Mesendoderm (in vitro differentiated cells): ENCODE data around the gene HORMAD2.

Experiments used
- DNase-seq: peaks from one replicate; pipeline ENCODE4 v3.0.0; 2013
- H2AK5ac ChIP-seq: 2 replicates; pipeline ENCODE4 v1.6.1; 2013; ENCODE audit warnings: low read length, inconsistent platforms
- H2BK120ac ChIP-seq: 2 replicates; pipeline ENCODE4 v1.6.1; 2013; ENCODE audit warnings: low read depth, mild to moderate bottlenecking, low read length, moderate library complexity, mixed read lengths
- H2BK15ac ChIP-seq: replicated peaks from 2 replicates; pipeline ENCODE4 v1.6.1; 2013; ENCODE audit warnings: low read depth, mild to moderate bottlenecking, moderate library complexity
- H2BK5ac ChIP-seq: 2 replicates; pipeline ENCODE4 v1.6.1; 2013; ENCODE audit warnings: low read length, inconsistent platforms
- H3K18ac ChIP-seq: 2 replicates; pipeline ENCODE4 v1.6.1; 2013; ENCODE audit warnings: mild to moderate bottlenecking, low read length, mixed read lengths
- H3K23ac ChIP-seq: one replicate; pipeline ENCODE4 v1.6.1; 2013; ENCODE audit warnings: low read length
- H3K27ac ChIP-seq: 2 replicates; pipeline ENCODE4 v1.5.1; 2013; ENCODE audit warnings: low read depth, mild to moderate bottlenecking, inconsistent platforms, low read length, moderate library complexity
- H3K27me3 ChIP-seq: 2 replicates; pipeline ENCODE4 v1.6.1; 2013; ENCODE audit warnings: low read length, control low read depth, mild to moderate bottlenecking, inconsistent platforms; ENCODE audit not compliant: insufficient read depth, poor library complexity
- H3K36me3 ChIP-seq: 2 replicates; pipeline ENCODE4 v1.6.1; 2013; ENCODE audit warnings: low read length, inconsistent platforms; ENCODE audit not compliant: control insufficient read depth, insufficient read depth
- H3K4ac ChIP-seq: one replicate; pipeline ENCODE4 v1.6.1; 2013; ENCODE audit warnings: low read depth, mild to moderate bottlenecking, low read length, moderate library complexity
- H3K4me1 ChIP-seq: 2 replicates; pipeline ENCODE4 v1.6.1; 2013; ENCODE audit warnings: low read depth, low read length, inconsistent platforms; ENCODE audit not compliant: control insufficient read depth
- H3K4me2 ChIP-seq: 2 replicates; pipeline ENCODE4 v1.6.1; 2013; ENCODE audit warnings: low read length
- H3K4me3 ChIP-seq: 2 replicates; pipeline ENCODE4 v1.5.1; 2013; ENCODE audit warnings: mild to moderate bottlenecking, low read length
- H3K56ac ChIP-seq: one replicate; pipeline ENCODE4 v1.6.1; 2013; ENCODE audit warnings: low read length
- H3K79me1 ChIP-seq: 2 replicates; pipeline ENCODE4 v1.6.1; 2013; ENCODE audit warnings: low read length, inconsistent platforms
- H3K79me2 ChIP-seq: 2 replicates; pipeline ENCODE4 v1.6.1; 2013; ENCODE audit warnings: mild to moderate bottlenecking, low read length; ENCODE audit not compliant: control insufficient read depth, insufficient read depth
- H3K9ac ChIP-seq: 2 replicates; pipeline ENCODE4 v1.6.1; 2013; ENCODE audit warnings: low read length, inconsistent platforms
- H4K5ac ChIP-seq: one replicate; pipeline ENCODE4 v1.6.1; 2013; ENCODE audit warnings: low read length
- H4K8ac ChIP-seq: one replicate; pipeline ENCODE4 v1.6.1; 2013; ENCODE audit warnings: low read depth, mild to moderate bottlenecking, control low read depth, low read length, moderate library complexity
- WGBS: extraction: QIAGEN DNeasy Blood & Tissue Kit; methylation state at CpG from one replicate; pipeline ENCODE4 v1.1.7; 2013; ENCODE audit warnings: low lambda C conversion rate, missing lambda C conversion rate; ENCODE audit not compliant: insufficient coverage; ENCODE audit errors: extremely low coverage; 5-methylcytosine and 5-hydroxymethylcytosine counted together

HORMAD2 gene

DNA sequence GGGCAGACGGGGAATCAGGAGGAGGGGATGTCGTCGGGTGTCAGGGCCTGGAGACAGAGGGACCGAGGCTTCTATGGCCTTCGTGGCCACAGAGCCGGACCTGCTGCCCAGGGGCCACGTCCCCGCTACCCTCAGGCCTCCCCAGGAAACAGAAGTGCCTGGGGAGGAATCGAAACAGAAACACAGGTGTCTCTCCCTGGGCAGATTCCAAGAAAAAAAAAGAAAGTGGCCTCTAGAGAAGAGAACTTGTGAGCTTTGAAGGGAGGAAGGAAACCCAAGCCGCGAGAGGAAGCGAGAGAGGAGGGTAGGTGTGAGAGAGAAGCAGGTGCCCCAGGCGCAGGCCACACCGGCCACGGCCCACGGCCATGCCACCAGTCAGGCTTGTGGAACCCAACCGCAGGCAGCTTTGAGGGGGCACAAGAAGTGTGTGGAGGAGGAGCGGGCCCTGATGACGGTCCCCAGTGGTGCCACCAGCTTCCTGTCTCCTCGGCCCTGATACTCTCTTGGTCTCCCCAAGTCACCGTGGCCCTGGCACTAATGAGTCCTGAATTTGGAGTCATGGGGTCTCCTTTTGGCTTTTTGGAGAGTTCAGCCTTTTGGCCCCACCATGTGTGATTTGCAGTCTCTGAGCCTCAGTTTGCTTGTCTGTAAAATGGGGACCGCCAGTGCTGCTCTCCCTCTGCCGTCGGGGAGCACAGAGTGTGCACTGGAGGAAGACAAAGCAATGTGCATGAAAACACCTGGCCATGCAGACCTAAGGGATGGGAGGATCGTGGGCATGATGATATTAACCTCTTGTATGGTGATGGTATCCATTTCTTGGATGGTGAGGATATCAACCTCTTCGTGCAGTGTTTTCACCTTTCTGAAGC is 141.1 kb downstream of the HORMAD2 start:
- Histone ChIP-seq H3K36me3 (no peaks in the 10 kb centered on the region), H2BK15ac (no peak overlapping the region), H3K23ac (no peak overlapping the region), H3K27me3 (no peaks in the 10 kb centered on the region), H3K79me1 (no peaks in the 10 kb centered on the region), H3K56ac (no peak overlapping the region), H3K27ac (no peak overlapping the region), H2BK5ac (no peak overlapping the region), H3K4me2 (no peak overlapping the region), H3K4me3 (no peak overlapping the region), H3K4me1 (no peaks in the 10 kb centered on the region), H4K5ac (no peak overlapping the region), H3K9ac (no peak overlapping the region), H4K8ac (no peak overlapping the region), H2AK5ac (no peak overlapping the region), H3K4ac (no peak overlapping the region), H3K79me2 (no peaks in the 10 kb centered on the region), H3K18ac (no peak overlapping the region), H2BK120ac (no peak overlapping the region)
- DNase-seq = no peak
- WGBS = no CpG with 5 or more reads among the region's 26 CpGs

- WGBS = no CpG with 5 or more reads among the region's 4 CpGs
- Histone ChIP-seq H3K27ac (no peak overlapping the region), H3K4me2 (no peak overlapping the region), H2BK120ac (no peak overlapping the region), H2AK5ac (no peak overlapping the region), H3K18ac (no peak overlapping the region), H3K27me3 (no peaks in the 10 kb centered on the region), H3K4me3 (no peak overlapping the region), H3K9ac (no peak overlapping the region), H3K79me1 (no peaks in the 10 kb centered on the region), H4K5ac (no peak overlapping the region), H4K8ac (no peak overlapping the region), H3K23ac (no peak overlapping the region), H3K4me1 (no peaks in the 10 kb centered on the region), H2BK5ac (no peak overlapping the region), H3K79me2 (no peaks in the 10 kb centered on the region), H3K56ac (no peak overlapping the region), H2BK15ac (no peak overlapping the region), H3K4ac (no peak overlapping the region), H3K36me3 (no peaks in the 10 kb centered on the region)
- no peak for DNase-seq
Observed at GRCh38 chr22:30222321-30222720, 142.1 kb downstream of the HORMAD2 start.

GRCh38 chr22:30223303-30223702 is 143.0 kb downstream of the HORMAD2 start:
- H3K79me2 ChIP-seq = no peaks in the 10 kb centered on the region

DNA sequence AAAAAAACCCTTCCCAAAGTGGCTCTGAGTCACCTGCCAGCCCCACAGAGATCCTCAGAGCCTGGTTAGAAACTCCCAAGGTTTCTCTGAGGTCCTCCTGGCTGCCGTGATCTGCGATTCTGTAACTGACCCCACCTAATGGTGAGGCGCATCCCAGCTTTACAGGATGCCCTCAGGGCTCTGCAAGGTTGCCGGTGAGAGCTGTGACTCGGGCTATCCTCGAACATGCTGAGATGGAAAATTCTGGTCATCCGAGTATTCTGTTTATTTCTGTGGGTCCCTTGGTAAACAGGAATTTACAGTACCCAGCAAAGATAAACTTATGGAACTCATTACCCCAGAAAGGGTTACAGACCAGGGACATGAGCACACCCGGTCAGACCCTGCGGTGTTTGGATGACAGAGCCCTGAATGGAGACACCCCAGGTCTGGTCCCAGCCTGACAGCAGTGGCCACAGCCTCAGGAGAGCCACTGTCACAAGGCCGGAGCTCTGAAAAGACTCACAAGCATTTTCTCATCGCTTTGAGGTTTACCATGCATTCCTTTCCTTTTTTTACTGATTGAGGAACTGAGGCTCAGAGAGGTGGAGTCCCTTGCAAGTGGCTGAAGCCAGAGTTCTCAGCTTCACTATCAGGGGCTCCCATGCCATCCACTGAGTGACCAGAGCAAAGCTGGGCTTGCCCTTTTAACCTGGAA is 144.0 kb downstream of the HORMAD2 start:
- DNase-seq = peak; percentile 88
- Histone ChIP-seq H4K5ac (no peak overlapping the region), H4K8ac (no peak overlapping the region), H3K79me1 (no peaks in the 10 kb centered on the region), H3K9ac (no peak overlapping the region), H3K4me2 (no peak overlapping the region), H3K36me3 (no peaks in the 10 kb centered on the region), H2BK15ac (no peak overlapping the region), H3K4me1 (peaks cover 2% of the 10 kb centered on the region), H3K79me2 (no peaks in the 10 kb centered on the region), H3K4ac (no peak overlapping the region), H3K56ac (no peak overlapping the region), H3K18ac (no peak overlapping the region), H3K23ac (no peak overlapping the region), H2BK5ac (no peak overlapping the region), H3K4me3 (no peak overlapping the region), H3K27ac (no peak overlapping the region), H2BK120ac (no peak overlapping the region), H3K27me3 (no peaks in the 10 kb centered on the region), H2AK5ac (no peak overlapping the region)
- no CpG with 5 or more reads among the region's 11 CpGs for WGBS

More at GRCh38 chr22:30223303-30223702, 143.0 kb downstream of the HORMAD2 start:
- no peak overlapping the region for H2BK5ac ChIP-seq
- no peak overlapping the region for H2AK5ac ChIP-seq
- no peak overlapping the region for H3K18ac ChIP-seq
- H3K27me3 ChIP-seq = no peaks in the 10 kb centered on the region
- H3K79me1 ChIP-seq = no peaks in the 10 kb centered on the region
- no peak overlapping the region for H3K4me2 ChIP-seq
- no peak overlapping the region for H3K4me3 ChIP-seq
- no peak overlapping the region for H2BK15ac ChIP-seq
- WGBS = no CpG with 5 or more reads among the region's 15 CpGs
- no peak overlapping the region for H4K8ac ChIP-seq
- no peaks in the 10 kb centered on the region for H3K4me1 ChIP-seq
- no peak overlapping the region for H3K9ac ChIP-seq
- no peak overlapping the region for H4K5ac ChIP-seq
- no peak overlapping the region for H3K27ac ChIP-seq
- DNase-seq = no peak
- no peak overlapping the region for H3K4ac ChIP-seq
- H2BK120ac ChIP-seq = no peak overlapping the region
- no peak overlapping the region for H3K23ac ChIP-seq
- H3K36me3 ChIP-seq = no peaks in the 10 kb centered on the region
- H3K56ac ChIP-seq = no peak overlapping the region

DNA sequence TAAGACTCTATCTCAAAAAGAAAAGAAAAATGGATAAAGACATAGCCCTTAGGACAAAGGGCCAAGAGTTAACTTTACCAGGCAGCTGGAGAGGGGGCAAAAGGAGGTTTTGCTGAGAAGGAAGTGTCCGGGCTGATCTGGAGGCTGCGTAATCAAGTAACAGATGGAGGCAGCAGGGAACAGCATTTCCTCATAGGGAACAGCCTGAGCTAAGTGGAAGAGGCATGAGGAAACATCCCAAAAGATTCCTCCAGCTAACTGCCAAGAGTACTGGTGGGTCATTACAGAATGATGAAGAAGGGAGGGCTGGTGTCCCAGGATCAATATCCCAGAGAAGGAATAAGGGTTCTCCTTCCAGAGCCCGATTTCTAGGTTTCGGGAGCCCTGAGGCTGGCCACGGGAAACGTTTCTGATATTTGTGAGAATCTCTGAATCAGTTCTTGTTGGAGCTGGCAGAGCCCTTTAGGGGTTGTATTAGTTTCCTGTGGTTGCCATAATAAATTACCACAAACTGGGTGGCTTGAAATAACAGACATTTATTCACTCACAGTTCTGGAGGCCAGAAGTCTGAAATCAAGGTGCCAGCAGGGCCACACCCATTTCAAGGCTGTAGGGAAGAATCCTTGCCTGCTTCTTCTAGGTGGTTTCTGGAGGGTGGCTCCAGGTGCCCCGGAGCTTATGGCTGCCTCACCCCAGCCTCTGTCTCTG is 145.1 kb downstream of the HORMAD2 start:
- Histone ChIP-seq H3K27ac (no peak overlapping the region), H2BK120ac (no peak overlapping the region), H3K36me3 (no peaks in the 10 kb centered on the region), H3K4ac (no peak overlapping the region), H2BK15ac (no peak overlapping the region), H3K27me3 (no peaks in the 10 kb centered on the region), H3K9ac (no peak overlapping the region), H4K5ac (no peak overlapping the region), H2BK5ac (no peak overlapping the region), H3K79me2 (no peaks in the 10 kb centered on the region), H3K23ac (no peak overlapping the region), H3K4me2 (no peak overlapping the region), H3K56ac (no peak overlapping the region), H4K8ac (no peak overlapping the region), H2AK5ac (no peak overlapping the region), H3K79me1 (no peaks in the 10 kb centered on the region), H3K4me3 (no peak overlapping the region), H3K18ac (no peak overlapping the region), H3K4me1 (peaks cover 2% of the 10 kb centered on the region)
- no peak for DNase-seq
- WGBS = no CpG with 5 or more reads among the region's 7 CpGs
